Muscle of back (tissue), 11 donors: ENCODE measurements around the gene HAGH. TPM values are rescaled to one million over a fixed set of nuclear protein-coding genes. Genes with fewer than 3 reads are reported as not detected.

ENCODE experiments used
- DNase-seq, 3 donors: peaks; one replicate each; pipeline versions ENCODE4 v3.0.0 to v3.0.0-alpha.2; 2013
- polyA plus RNA-seq, 10 donors: library from polyadenylated mRNA; unstranded; fragments of 120-200 nt; gene quantifications; one replicate each; pipeline ENCODE4 v1.2.1, GENCODE V29; 2013; ENCODE audit not compliant: insufficient read length in 10 of 10

Gene HAGH
- polyA plus RNA-seq, 10 donors, result 28.9 to 45.3 (median 35.9) TPM

DNA sequence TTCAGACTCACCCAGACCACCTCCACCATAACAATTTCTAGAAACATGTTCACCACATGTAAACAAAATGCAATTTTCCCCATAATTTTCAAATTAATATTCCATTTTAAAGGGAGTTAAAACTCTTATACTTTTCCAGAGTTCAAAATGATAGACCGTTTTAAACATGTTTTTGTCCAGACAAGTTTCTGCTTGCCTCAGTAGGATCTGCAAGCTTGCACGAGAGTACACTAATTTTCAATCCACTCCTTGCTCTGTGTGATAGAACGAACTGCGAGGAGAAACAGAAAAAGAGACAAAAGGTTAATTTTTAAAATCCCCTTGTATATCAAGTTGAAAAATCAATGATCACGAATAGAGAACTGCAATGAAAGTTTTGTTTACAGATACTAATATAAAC, 7.5 kb upstream of the HAGH start:
- no peak for DNase-seq

DNA sequence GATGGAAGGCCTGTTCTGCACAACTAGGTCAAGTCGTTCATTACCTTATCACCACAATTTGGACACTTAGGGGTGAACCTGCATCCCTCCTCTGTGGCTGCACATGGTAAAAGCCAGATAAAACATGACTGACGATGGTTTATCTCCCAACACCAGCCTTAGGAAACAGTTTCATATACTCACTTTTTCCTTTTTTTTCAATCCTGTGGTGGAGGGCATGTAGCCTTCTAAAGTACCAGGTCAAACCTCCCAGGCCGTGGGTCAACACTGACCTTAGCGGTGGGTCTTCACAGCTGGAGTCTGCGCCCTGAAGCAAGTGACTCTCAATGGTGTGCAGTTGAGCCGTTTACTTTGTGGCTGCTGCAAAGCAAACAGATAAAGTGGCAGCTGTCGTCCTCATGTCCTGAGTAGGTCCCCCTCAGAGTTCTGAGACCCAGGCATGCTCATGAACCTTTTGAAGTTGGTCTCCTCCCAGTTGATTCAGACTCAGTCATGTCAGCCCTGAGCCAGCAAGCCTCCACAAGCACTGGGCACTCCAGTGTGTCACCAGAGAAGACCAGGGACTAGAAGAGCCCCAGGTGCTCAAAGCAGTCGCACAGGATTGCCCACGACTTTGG, 6.3 kb upstream of the HAGH start:
- DNase-seq, result no peak

DNA sequence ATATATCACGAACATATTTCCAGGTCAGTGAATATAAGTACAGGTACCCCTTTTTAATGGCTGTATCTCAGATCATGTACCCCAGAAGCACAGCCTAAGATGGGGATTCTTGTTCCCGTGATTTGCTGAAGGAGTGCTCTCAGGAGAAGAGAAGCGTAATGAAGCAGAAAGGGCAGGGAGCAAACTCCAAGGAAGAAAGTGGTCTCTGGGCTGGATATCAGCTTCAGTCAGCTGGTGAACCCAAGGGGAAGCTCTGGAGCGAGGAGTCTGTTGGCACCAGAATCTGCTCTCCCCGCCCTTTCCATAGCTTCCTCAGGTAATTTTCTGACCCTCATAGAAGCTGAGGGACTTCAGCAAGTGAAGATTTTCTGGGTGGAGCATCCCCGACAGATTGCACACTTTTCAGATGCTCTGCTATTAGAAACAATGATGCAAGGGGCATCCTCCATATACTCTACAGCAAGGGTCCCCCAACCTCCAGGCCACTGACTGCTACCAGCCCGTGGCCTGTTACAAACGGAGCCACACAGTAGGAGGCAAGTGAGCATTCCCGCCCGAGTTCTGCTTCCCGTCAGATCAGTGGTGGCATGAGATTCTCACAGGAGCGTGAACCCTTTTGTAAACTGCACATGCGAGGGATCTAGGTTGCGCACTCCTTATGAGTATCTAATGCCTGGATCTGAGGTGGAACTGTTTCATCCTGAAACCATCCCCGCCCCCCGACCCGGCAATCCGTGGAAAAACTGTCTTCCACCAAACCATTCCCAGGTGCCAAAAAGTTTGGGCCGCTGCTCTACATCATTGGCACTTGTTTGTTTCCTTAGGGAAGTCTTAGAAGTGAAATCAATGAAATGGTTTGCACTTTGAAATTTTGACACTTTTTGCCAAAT, 4.8 kb upstream of the HAGH start:
- no peak for DNase-seq

DNA sequence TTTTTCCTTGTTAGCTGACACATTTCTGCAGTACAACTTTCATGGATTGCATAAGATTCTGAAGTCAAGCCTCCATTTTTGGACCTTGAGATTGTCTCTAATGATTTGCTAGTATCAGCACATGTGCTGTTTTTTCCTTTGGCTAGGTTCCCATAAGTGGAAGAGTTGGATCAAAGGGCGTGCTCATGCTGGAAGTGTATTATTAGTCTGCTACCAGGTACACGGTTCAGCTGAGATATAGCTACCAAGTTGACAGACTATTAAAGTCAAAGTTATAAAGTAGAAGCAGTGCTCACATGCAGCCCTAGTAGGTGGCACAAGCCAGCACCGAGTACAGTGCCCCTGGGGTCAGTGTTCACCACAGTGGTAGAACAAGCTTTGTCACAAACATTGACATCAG, 3.6 kb upstream of the HAGH start:
- DNase-seq, result no peak

DNA sequence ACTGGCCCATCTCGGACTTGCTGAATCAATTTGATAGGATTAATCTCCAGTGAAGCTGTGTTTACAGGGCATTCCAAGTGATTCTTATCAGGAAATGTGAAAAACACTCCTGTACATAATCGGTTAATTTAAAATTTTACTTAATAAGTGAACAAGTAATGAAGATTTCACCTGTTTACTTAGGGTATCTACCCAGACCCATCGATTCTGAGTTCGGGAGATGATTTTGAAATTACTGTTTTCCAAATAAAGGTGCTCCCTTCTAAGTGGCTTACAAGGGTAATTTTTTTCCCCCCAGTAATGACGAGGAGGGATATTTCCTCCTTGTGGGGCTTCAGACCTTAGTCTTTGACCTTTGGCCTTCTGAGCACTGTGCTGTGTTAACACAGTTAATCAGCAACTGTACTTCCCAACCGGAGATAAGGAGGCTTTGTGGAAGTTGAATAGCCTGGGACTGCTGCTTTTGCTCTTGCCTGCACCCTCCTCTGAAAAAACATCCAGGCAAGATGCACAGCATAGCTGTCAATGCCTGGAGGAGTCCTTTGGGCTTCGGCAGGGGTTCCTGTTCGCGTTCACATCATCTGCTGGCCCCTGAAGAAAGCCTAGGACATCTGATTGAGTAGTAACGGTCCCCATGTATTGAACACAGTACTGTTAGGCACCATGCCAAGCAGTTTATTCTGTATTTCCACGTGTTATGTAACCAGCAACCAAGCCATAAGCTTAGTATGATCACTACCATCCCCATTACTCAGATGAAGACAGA, 2.2 kb upstream of the HAGH start:
- no peak for DNase-seq

DNA sequence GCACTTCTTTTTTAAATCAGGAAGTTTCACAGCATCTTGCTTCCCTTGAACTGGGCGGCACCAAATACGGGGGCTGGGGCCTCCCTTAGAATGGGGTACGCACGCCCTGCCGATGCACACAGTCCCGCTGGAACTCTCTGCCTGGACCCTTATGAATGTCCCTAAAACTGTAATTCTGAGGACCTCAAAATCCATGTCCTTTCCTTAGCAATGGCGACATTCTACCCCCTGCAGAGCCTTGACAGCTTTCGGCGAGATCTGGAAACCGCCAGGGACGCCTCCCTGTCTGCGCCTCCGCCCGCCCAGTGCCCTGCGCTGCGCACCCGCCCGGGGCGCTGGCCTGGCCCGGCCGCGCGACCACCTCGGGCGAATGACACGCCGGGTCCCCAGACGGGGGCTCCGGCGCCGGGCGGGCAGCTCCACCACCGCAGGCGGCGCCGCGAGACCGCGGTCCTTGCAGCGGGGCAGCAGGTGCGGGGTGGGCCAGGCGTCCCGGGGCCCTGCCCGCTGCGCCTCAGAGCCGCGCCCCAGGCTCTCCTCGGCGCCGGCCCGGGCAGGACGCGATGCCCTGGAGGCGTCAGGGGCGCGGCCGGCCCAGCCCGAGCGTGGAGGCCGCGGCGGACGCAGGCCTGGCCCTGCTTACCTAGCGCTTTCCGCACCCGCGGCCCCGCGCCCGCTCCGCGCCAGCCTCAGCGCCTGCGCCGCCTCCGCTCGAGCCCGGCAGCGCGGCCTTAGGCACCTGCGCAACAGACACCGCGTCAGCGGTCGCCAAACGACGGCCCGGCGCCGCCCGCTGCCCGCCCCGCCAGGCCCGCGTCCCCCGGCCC, 548 bp downstream of the HAGH start:
- peak in 1 of 3 donors; percentile 48 for DNase-seq

DNA sequence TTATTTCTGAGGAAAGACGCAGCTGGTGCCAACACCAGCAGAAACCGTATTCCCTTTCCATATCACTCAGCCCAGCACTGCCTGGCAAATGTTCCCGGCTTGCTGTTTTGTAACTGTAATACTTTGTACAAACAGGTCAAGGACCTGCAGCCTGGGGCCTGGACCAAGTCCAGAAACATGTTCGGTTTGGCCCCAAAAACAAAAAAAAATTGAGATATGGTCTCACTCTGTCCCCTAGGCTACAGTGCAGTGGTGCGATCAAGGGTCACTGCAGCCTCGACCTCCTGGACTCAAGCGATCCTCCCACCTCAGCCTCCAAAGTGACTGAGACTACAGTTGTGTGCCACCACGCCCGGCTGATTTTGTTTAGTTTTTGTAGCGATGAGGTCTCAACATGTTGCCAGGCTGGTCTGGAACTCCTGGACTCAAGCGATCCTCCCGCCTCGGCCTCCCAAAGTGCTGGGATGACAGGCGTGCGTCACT, 1.2 kb downstream of the HAGH start:
- no peak for DNase-seq

DNA sequence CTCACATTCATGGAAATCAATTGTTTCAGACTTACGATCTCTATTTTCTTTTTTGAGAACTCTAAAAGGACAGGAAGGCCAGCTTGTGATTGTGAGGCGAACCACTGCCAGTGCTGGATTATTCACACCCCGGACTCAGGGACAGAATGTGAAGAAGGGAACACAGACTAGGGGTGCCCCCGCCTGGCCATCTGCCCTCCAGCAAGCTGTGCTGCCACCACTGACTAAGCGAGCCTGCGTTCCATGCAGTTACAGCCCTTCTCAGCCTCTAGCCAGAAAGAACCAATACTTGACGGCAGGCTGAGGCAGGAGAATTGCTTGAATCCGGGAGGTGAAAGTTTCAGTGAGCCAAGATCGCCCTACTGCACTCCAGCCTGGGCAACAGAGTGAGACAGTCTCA, 2.8 kb downstream of the HAGH start:
- DNase-seq, result no peak

DNA sequence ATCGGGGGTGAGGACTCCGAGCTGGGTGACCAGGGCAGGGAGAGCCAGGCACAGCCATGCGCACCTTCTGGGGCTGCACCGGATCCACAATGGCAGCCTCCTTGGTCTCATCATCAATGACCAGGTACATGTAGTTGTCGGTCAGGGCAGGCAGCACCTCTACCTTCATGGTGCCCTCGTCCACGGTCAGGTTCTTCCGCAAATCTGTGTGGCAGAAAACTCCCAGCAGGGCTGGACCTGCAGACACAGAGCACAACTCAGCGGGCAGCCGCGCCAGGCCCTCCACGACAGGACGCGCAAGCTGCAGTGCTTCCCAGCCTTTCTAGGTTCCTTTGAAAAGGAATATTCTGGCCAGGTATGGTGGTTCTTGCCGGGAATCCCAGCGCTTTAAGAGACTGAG, 3.8 kb downstream of the HAGH start:
- DNase-seq, result no peak

DNA sequence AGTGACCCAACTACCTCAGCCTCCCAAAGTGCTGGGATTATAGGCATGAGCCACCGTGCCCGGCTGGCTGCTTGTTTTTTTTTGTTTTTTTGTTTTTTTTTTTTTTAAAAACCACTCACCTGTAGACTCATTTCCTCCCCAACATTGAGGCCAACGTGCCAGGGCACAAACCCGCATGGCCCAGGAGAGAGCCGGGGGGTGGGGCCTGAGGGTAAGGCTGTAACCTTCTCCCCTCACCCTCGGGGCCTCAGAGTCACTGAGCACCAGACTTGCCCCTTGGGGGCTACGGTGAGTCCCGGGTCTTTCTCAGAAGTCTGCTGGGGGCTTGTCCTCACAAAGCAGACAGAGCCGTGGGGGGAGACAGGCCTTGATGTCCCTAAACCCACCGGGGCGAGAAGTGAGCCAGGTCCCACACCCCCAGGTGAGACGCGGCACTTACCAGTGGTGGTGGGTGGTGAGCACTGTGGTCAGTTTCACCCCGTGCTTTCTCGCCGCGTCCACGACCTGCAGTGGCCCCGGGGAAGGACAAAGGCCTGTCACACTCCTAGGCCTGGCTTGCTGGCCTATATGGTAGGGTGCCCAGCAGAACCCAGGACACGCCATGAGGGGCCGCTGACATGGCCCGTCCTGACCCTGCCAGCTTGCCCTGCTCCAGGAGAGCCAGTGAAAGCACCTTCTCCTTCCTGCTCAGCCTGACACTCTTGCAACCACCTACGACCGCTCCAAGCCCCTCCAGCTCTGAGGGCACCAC, 4.6 kb downstream of the HAGH start:
- no peak for DNase-seq

DNA sequence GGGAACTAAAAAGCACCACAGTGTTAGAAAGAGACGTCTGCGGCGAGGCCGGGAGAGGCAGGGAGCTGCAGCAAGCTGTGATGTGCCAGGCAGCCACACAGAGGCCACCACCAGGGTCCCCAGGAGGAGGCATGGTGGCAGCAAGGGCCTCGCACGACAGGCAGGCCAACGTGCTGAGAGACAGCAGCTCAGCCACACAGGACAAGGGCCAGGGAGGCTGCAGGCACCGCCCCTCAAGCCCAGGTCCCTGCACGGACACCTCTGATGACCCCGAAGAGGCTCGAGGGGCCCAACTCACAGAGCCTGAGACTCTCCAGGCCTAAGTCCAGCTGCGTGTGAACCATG, 5.7 kb downstream of the HAGH start:
- no peak for DNase-seq

DNA sequence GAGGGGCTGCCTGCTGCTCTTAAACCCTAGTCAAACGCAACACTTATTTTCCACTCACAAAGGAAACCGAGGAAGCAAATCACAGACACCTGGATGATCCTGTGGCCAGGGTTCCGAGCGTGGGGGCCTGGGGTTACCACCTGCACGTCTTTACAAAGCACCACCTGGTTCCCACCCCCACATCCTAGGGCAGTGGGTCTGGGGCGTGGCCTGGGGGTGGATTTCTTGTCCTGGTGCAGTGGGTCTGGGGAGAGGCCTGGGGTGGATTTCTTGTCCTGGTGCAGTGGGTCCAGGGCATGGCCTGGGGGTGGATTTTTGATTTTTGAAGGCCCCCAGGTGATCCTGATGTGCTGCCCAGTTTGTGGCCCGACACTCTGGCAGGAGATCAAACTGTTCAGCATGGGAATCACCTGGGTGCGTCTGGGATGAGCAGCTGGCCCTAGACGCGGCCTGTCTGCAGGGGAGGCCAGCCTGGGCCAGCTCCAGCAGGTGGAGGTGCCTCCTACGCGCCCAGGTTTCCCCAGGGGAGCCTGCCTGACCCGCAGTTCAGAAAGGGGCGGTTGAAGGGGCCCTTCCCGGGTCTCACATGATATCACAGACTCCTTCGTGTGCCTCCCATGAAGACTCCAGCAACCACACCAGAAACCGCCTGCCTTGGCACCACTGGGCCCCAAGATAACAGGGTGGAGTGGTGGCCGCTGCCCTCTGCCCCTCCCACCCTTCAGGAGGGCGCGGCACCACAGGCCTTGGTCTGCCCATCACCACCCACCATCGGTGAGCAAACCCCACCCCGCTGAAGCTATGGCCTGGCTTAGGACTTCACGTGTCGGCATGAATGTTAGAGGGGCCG, 6.3 kb downstream of the HAGH start:
- DNase-seq, result no peak

DNA sequence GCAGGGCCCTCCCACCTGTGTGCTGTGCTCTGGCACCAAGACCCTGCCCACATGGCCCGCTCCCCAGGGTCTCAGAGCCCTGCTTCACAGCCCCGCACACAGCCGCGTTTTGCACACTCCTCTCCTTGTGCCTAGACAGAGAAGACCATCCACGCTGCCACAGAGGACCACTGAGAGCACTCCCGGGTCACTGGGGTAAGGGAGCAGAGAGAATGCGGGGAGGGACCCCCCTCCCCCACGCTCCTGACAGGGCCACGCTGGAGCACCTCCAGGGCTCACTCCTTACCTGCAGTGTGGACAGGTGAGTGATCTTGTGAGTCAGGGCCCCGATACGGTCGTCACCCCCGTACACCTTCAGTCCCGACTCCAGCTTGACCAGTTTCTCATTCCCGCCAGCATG, 7.0 kb downstream of the HAGH start:
- DNase-seq, result no peak

DNA sequence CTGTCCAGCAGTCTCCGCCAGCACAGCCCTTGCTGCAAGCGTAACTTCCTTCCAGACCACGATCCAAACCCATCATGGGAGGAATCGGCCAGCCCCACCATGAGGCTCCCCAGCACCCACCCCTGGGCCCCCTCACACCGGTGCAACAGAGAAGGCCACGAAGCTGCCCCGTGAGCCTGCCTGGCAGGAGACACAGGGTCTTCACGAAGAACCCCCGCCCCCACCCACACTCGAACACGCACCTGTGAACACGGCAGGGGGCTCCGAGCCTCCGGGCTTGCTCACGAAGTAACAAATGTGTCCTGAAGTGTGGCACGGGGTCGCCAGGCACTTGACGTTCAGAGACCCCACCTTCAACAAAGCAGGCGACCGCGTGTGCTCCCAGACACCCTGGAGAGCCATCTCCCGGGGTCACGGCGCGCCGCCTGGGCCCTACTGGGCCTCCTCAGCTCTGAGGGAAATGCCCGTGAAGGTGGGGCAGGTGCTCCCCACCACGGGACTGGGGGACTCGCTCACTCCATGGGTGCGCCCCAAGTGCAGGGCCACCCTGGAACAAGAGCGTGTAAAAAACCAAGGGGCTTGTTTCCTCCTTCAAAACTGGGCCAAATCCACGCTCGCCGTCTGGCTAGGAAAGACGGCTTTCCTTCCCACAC, 7.6 kb downstream of the HAGH start:
- no peak for DNase-seq

DNA sequence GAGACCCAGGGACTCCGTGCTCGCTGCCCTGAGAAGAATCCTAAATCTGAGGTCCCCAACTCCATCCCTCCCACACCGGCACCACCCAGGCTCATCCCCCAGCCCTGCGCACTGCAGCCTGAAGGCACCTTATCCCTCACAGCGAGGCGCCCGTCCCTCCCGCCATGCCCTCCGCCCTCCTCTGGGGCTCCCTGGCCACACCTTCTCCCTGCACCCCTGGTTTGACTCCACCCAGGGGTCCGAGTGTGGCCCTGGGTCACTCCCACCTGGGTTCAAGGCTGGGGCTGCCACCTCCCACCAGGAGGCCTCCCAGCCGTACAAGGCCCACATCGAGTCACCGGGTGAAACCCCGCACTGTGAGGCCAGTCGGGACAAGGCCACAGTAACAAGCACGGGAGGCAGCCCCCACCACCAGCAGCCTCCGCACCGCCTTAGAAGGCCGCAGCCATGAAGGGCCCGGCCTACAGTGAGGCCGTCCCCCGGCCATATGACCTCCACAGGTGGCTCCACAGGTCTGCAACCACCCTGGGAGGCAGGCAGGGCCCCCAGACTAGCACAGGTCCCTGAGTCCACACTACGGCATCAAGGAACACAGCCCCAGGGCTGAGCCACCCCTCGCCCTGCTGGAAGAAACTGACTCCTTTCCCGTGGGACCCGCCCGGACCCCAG, 8.3 kb downstream of the HAGH start:
- no peak for DNase-seq

DNA sequence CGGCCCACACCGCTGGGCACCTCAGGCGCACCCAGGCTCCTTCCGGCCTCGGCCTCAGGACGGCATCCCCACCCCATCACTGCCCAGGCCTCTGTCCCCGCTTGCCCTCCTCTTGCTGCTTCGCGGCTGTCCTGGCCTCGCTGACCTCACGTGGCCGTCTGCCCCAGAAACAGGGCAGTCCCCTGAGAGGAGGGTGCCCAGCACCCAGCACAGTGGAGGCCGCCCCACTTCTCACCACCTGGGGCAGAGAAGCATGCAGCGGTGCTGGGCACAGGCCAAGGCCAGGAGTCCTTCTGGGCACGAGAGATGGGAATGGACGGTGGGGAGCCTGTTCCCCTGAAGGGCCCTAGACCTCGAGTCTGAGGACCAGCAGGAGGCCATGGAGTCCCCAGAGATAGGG, 8.9 kb downstream of the HAGH start:
- no peak for DNase-seq

DNA sequence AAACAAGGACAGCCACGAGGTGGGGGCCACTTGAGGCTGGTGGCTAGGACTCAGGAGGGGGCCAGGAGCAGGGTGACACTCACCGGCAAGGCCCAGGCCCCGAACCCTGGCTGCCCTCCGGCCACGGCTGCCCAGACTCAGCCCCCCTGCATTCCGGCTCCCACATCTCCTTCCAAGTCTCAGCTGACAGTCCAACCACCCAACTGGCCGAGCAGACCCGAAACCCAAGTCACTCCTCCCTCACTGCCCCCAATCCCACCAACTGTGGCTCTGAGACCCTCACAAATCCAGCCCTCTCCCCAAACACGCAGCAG, 9.4 kb downstream of the HAGH start:
- DNase-seq, result no peak

DNA sequence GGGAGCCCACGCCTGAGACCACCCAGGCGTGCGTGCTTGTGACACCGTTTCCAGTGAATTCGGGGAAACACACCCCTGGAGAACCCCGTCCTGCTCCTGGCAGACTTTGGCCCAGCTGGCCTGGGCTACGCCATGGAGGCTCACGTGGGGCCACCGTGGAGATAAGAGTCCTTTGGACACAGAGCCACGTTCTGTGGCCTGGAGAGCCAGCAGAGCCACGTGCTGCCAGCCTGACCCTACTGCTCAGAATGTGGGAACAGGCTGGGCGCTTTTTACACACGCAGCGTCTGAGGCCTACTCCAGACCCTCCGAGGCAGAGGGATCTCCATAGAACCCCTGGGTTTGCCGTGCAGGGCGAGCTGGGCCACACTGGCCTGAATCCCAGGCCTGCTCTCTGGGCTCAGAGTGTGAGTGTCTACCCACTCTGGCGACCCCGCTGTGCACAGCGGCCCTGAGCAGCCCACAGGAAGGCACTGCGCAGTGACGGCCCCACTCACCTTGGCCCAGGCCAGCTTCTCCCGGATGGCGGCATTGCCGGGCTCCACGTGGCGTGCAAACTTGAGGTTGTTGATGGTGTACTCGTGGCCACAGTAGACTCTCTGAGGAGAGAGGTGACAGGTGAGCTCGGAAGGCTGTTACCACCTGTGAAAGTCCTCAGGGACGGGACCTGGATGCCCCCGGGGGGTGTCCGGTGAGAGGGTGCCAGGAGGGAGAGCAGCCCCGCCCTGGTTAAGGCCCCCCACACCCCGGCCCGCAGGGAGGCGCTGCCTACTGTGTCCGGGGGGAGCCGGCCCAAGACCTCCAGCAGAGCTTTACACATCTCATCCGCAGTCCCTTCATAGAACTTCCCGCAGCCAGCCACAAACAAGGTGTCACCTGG, 10.0 kb downstream of the HAGH start:
- DNase-seq, result no peak
